Measurements from ENCODE around the gene PAX8. TPM values are rescaled to one million over a fixed set of nuclear protein-coding genes. Genes with fewer than 3 reads are reported as not detected.
A peak's percentile ranks its signal among the peaks of the same experiment; 100 is the strongest.

The PAX8 gene
- total RNA-seq, 2 donors from 2014 or later = 1.3 to 13.2 TPM

DNA sequence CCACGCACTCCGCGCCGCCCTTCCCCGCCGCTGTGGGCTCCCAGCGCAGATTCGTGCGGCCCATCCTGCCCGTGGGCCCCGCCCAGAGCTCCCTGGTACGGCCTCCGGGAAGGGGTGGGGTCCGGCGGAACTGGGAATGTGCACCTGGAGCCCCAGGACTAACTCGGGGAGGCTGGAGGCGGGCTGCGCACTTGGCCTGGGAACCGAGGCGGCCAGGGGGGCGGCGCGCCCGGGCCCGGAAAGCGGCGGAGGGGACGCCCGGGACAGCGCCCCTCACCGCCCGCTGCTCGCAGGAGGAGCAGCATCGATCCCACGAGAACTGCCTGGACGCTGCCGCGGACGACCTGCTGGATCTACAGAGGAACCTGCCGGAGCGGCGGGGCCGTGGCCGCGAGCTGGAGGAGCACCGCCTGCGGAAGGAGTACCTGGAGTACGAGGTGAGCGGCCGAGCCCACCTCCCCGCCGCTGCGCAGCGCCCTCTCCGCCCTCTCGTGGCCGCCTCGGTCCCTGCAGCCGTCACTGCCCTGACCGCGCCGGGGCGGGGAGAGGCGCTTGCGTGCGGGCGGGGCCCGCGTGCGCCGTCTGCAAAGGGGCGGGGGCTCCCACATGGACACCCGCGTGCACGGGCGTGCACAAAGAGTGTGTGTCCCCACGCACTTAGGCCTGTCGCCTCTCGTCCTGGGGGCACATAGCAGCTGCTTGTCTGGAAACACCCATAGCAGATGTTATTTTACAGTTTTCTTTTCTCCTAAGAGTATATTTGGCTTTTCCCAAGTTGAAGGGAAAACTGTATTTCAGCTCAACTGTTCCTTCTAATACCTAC lies 79.7 kb downstream of the PAX8 start:
- intact Hi-C loops (cut with DNase I, micrococcal nuclease) = no loop called here
- peak; percentile 86 to 93 for DNase-seq
- peak; percentile 88 for ATAC-seq

DNA sequence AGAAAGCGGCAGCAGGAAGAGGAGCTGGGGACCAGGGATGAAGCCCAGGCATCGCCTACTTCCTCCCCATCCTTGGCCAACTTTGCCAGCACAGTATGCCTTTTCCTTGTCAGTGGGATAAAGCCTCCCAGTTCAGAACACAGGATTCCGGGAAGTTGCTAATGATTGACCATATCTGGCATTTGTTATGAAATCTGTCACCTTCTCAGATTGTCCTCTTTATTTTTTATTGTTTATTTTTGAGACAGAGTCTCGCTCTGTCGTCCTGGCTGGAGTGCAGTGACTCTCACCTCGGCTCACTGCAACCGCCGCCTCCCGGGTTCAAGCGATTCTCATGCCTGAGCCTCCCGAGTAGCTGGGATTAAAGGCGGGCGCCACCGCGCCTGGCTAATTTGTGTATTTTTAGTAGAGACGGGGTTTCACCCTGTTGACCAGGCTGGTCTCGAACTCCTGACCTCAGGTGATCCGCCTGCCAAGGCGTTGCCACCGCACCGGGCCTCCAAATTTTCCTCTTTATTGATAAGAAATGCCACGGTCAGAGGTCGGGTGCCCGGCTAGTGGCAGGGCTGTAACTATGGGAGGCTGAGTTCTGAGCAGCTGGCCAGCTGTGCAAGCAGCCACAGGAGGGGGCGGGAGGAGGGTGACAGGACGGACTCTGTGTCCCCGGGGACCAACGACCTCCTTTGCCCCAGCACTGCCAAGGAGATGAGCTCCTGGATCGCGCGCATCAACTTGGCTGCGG lies 80.5 kb downstream of the PAX8 start:
- no peak for DNase-seq
- intact Hi-C loops (cut with DNase I, micrococcal nuclease) = no loop called here
- no peak for ATAC-seq

DNA sequence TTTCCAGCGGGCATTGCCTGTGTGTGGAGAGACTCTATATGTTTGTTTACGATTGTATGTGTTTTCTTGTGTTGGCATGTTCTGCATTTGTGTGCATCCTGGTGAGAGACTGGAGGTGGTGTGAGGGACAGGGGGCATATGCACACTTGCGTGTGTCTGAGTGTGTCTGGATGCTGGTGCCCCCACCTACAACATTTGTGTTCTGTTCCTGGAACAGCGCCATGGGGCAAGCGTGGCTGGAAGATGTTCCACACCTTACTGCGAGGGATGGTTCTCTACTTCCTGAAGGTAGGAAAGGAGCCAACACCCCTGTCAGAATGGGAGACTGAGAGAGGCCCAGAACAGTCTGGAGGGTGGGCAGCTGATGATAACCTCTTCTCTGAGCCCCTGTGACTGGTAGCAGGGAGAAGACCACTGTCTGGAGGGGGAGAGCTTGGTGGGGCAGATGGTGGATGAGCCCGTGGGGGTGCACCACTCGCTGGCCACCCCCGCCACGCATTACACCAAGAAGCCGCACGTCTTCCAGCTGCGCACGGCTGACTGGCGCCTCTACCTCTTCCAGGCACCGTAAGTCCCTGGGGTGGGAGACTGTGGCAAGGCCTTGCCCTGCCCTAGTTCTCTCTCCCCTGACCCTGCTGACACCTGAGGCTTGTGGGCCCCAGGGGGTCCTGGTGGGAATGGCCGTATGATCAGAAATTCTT lies 81.2 kb downstream of the PAX8 start:
- DNase-seq = no peak
- intact Hi-C loops (cut with DNase I, micrococcal nuclease) = no loop called here
- ATAC-seq = no peak

DNA sequence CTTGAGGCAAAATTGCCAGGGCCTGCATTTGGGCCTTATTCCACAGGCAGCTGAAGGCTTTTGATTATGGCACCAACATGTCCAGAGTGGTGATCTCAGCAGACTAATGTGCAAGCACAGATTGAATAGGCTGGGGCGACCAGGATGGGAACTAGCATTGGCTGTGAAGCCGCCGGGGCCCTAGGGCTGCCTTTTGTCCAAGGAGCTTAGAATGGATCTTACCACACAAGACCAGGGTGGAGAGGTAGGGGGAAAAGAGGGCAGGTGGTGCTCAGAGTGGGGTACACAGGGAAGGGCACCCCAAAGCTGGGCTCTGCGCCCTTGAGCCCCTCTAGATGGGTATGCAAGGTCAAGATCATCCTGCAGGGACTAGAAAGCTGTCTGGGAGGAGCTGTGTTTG lies 81.9 kb downstream of the PAX8 start:
- no peak for DNase-seq
- intact Hi-C loops (cut with DNase I, micrococcal nuclease) = no loop called here

DNA sequence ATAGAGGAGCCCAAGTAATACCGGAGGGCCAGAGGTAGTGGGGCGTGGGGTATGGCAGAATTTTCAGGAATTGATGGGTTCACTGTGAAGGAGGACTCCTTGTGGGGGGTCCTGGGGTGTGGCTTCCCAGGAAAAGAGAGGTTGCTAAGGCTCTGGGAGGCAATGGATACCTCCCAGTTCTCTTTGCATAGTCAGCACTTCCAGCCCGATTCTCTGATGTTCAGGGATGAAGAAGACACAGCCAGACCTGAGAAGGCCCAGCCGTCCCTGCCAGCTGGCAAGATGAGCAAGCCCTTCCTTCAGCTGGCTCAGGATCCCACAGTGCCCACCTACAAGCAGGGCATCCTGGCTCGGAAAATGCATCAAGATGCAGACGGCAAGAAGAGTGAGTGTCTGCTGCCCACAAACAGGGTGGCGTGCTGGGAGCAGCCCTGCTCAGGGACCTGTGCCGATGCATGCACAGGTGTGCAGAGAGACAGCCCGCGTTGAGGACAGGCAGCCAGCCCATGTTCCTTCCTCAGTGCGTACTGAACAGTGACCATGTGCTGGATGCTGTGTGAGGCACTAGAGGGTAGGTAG lies 82.7 kb downstream of the PAX8 start:
- intact Hi-C loops (cut with DNase I, micrococcal nuclease) = no loop called here
- no peak for DNase-seq
- ATAC-seq = no peak

More for the DNA sequence above, 81.9 kb downstream of the PAX8 start:
- no peak for ATAC-seq

DNA sequence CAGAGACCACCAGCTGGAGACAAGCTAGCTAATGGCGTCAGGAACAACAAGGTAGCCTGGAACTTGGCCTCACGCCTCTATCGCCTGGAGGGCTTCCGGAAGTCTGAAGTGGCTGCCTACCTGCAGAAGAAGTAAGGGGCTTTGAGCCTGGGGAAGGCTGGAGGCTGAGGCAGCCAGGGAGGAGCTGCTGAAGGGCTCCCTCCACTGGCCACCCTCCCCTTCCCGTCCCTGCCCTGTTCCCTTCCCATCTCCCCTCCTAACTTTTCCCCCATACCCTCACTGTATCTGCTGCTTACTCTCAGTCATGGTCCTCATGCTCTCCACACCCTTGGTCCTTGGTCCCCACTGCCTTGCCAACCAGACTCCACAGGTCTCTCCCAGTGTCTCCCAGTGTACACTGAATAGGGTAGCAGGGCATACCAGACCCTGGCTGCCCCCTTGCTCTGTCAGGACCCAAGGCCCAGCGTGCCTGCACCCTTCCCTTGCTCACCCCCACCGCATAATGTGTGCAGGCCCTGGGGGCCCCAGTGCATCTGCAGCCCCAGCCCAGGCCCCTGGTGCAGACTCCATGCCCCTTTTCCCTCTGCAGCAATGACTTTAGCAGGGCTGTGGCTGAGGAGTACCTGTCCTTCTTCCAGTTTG lies 86.1 kb downstream of the PAX8 start:
- ATAC-seq (peak; percentile 34), DNase-seq (no peak)
- intact Hi-C loops (cut with DNase I, micrococcal nuclease) = no loop called here

DNA sequence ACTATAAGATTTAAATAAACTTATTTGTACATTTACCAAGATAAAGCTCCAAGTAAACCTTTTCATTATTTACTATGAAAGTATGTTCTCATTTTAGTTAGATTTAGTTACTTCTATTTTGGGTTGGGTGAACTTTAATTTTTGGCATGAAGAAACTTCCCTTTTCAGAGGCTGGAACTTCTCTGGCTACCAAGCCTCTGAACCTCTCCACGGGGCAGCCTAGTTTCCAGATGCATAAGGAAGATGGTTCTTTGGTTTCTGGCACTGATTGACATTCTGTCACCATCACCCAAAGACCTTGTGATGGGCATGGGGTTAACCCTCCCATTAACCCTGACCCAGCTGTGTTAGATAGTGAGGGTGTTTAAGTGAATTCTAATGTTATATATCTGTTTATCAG lies 87.8 kb downstream of the PAX8 start:
- intact Hi-C loops (cut with DNase I, micrococcal nuclease) = no loop called here
- ATAC-seq (no peak), DNase-seq (no peak)

DNA sequence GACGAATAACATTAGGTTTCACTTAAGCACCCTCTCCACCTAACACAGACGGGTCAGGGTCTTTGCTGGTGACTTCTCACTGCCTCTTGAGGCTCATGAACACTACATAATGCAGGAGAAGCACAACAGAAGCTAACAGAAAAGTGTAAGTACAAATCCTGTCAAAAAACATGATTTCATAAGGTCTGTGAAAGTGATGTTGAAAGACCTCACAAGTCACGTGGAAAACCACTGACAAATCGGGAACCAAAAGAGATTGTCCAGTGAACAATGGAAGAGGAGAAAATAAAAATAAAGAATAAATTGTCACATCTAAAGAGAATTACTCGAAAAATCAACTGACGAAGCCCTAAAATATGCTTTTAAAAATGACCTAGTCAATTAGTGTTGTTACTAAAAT lies 91.0 kb downstream of the PAX8 start:
- intact Hi-C loops (cut with DNase I, micrococcal nuclease) = no loop called here

DNA sequence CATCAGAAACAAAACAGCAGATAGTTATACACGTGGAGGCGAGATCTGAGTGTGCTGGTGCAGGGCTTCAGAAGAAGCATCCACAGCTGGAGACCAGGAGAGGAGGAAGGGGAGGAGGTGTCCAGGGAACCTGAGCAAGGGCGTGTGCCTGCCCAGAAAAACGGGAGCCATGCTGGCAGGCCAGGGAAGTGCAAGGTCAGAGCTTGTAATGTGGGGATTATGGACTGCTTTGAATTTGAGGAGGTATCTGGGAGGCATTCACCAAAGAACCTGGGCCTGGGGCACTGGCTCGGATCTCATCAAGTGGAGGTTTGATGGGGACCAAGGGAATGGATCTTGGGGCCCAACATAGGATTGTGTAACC lies 92.3 kb downstream of the PAX8 start:
- intact Hi-C loops (cut with DNase I, micrococcal nuclease) = no loop called here
- DNase-seq = no peak

More for the DNA sequence above, 91.0 kb downstream of the PAX8 start:
- DNase-seq (no peak), ATAC-seq (no peak)

DNA sequence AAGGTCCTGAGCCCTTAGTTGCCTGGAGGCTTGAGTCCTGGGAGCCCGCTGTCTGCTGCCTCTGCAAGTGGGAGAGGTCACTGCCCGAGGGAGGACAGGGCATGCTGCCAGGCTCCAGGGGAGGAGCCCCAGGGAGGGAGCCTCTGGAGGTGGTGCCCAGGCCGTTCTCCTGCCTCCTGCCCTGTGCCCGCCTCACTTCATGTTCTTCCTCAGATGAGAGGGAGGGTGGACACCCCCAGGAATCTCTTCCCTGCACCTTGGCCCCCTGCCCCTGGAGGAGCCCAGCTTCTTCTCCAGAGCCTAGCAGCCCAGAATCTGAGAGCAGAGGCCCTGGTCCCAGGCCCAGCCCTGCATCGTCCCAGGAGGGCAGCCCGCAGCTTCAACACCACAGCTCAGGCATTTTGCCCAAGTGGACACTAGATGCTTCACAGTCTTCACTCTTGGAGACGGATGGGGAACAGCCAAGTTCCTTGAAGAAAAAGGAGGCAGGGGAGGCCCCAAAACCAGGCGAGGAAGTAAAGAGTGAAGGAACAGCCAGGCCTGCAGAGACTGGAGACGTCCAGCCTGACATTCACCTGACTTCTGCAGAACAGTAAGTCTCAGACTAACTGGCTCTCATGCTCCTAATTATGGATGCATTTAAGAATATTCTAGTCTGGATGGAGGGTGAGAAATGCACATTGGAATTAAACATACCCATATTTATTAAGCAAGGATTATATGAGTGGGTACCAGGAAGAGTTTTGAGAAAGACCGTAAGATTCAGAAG lies 92.9 kb downstream of the PAX8 start:
- DNase-seq = peak in 1 of 2 donors; percentile 54
- ATAC-seq = peak; percentile 80
- intact Hi-C loops (cut with DNase I, micrococcal nuclease) = no loop called here

More for the DNA sequence above, 92.3 kb downstream of the PAX8 start:
- no peak for ATAC-seq

DNA sequence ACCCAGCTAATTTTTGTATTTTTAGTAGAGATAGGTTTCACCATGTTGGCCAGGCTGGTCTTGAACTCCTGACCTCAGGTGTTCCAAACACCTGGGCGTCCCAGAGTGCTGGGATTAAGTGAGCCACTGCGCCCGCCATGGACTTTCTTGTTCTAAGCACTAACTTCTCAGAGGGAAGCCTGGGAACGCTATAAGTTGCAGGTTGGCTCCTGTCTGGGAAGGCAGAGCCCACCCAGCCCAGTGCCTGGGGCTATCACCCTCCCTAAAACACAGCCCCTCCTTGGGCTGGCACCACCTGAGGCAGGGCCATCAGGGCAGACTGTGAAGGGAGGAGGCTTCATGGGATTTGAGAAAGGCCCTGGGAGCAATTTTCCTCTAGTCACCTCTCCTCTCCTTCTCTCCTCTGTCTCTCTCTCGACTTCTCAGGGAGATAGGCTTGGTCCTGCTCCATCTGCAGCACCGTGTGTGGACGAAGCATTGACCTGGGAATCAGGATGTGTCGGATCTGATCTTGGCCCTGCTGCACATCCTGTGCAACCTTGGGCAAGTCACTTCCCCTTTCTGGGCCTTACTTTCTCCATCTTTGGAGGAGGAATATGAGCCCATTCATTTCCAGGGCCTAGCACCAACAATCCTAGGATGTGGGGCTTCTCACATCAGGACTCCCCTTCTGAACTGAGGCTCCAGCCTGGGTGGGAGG lies 94.0 kb downstream of the PAX8 start:
- no peak for ATAC-seq
- intact Hi-C loops (cut with DNase I, micrococcal nuclease) = no loop called here
- DNase-seq = no peak

DNA sequence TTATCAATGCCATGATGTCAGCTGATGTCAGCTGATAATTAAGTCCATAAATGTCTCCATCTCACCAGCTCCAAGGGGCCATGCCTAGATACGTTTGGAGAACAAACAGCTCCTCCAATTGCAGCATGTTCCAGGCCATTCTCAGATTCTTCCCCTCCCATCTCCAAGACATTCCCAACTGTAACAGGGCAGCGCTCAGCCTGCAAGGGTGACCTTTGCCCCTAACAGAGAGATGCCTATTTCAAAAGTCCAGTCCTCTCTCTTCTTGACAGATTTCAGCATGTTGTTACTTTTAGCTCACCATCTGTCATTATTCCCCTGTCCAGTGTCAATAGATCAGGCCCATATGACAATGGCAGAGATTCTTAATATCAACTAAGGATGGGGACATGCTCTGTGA lies 95.0 kb downstream of the PAX8 start:
- ATAC-seq (no peak), DNase-seq (no peak)
- intact Hi-C loops (cut with DNase I, micrococcal nuclease) = no loop called here

DNA sequence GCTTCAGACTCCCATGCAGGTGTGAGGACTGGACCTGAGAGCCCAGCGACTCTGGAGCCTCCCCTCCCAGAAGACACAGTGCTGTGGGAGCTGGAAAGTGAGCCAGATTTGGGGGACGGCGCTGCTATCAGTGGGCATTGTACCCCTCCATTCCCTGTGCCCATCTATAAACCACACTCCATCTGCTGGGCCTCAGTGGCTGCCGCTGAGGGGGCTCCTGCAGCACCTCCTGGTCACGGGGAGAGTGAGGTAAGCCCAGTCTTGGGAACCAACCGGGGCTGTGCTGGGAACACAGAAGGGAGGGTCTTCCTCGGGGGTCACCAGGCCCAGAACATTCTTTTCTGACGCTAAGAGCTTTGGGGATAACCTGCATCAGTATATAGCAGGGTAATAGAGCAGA lies 95.5 kb downstream of the PAX8 start:
- DNase-seq (no peak), ATAC-seq (no peak)
- intact Hi-C loops (cut with DNase I, micrococcal nuclease) = no loop called here

DNA sequence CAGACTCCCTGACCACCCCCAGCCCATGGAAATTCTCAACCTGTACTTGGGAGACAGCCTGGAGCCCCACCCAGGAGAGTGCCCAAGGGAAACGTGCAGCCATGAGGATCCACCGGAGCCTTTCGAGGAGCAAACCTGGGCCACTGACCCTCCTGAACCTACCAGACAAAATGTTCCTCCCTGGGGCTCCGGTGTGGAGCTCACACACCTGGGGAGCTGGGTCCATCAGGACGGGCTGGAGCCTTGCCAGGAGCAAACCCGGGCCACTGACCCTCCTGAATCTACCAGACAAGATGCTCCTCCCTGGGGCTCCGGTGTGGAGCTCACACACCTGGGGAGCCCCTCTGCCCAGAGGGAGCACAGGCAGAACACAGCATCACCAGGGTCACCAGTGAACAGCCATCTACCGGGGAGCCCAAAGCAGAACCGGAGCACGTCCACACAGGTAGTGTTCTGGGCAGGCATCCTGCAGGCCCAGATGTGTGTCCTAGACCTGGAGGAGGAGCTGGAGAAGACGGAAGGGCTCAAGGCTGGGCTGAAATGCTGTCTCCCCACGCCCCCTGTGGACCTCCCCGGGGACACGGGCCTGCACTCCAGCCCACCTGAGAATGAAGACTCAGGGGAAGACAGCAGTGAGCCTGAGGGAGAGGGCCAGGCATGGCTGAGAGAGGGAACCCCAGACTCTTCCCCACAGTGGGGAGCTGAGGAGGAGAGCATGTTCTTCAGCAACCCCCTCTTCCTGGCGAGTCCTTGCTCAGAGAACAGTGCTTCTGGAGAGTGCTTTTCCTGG lies 96.1 kb downstream of the PAX8 start:
- DNase-seq (no peak), ATAC-seq (no peak)
- intact Hi-C loops (cut with DNase I, micrococcal nuclease) = no loop called here

DNA sequence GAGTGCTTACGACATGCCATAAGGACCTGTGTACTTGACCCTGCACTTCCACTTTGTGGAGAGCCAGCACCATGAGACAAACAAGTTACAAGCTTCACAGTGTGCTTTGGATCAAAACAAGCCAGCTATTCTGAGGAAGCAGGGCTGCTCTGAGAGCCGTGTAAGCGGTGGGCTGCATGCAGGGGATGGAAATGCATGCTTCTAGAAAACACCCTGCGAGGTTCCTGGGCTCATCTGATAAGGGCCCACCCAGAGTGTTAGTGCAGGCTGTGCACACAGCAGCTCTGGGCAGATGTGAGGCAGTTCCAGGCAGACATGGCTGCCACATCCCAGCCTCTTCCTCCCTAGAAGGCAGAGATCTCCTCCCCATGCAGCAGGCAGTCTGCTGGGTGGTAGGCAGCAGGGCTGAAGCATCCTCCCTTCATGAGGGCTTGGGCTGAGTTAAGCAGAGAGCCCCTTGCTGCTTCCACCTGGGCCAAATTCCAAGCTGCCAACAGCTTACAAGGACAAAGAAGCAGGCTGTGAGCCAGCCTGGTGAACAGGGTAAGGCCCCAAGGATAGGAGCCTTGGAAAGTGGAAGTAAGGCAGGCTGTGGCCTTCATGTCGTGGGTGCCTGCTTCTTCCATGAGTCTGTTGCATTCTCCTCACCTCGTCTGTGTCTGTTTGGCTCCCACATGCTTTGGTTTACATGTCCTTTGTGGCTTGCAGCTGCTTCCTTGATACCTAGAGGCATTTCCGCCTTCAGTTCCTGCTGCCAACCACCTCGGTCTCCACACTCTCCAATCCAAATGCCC lies 97.3 kb downstream of the PAX8 start:
- DNase-seq (no peak), ATAC-seq (peak; percentile 7)
- intact Hi-C loops (cut with DNase I, micrococcal nuclease) = no loop called here

All from left colon (tissue), 2 donors.